Panc1 (cell line): ENCODE data around the gene ADAMTS2.

Source experiments
- CTCF ChIP-seq: fragments of 450-650 bp; IDR thresholded peaks from 2 replicates; pipeline ENCODE4 v1.5.1; 2017; ENCODE audit warnings: mild to moderate bottlenecking
- POLR2AphosphoS5 ChIP-seq: IDR thresholded peaks from 2 replicates; pipeline ENCODE4 v1.6.1; 2012; ENCODE audit warnings: mild to moderate bottlenecking, low read depth, low read length, moderate library complexity
- REST ChIP-seq, 2 experiments: IDR thresholded peaks; 2 replicates each; pipeline ENCODE4 v1.6.1; 2011 to 2012; ENCODE audit warnings: low read depth in 2 of 2, control low read depth in 1 of 2, low read length in 1 of 2, mild to moderate bottlenecking in 1 of 2, moderate library complexity in 1 of 2; ENCODE audit not compliant: insufficient read depth in 1 of 2
- SIN3A ChIP-seq: IDR thresholded peaks from 2 replicates; pipeline ENCODE4 v1.6.1; 2012; ENCODE audit warnings: low read depth, mild to moderate bottlenecking, low read length, moderate library complexity, borderline replicate concordance; ENCODE audit not compliant: insufficient read depth

- TF ChIP-seq CTCF (no peak), SIN3A (no peak), REST (IDR thresholded peaks at IDR 0.05; ENCODE audit: insufficient read depth in 1 of 2, low read depth in 2 of 2, low read length in 1 of 2) (no peak), POLR2AphosphoS5 (no peak)
These were observed 99.0 kb downstream of the ADAMTS2 start for GRCh38 chr5:179246227-179246626.
